ENCODE results near the gene APOL6.

DNA sequence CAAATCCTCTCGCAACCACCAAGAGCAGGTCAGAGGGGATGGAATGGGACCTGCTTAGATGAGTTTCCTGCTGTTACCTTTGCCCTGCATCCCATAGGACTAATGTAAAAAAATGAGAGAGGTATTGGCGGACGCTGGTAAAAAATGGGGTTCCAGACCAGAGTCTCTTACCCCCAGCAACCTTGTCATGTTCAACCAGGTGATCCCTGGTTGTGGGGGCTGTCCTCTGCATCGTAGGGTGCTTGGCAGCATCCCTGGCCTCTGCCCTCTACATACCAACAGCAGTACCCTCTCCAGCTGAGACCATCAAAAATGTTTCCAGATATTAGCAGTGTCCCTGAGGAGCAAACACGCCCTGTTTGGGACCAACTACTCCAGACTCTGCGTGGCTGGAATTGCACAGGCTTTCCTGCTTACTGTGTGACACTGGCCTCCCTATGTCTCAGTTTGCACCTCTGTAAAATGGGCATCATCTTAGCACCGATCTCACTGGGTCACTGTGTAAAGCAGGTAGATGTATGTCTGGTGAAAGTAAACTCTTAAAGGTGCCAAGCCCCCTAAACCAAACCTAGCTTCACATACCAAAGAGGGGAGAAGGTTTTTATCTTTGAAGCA lies 1.5 kb downstream of the APOL6 start:
- no peak for TF ChIP-seq SP1 (IDR thresholded peaks at IDR 0.05)
- no peak for TF ChIP-seq FOXM1 (IDR thresholded peaks at IDR 0.05; ENCODE audit: borderline replicate concordance)
- TF ChIP-seq ELF4 (IDR thresholded peaks at IDR 0.05), result no peak
- no peak for TF ChIP-seq SUZ12 (IDR thresholded peaks at IDR 0.05)
- no peak for TF ChIP-seq PKNOX1 (IDR thresholded peaks at IDR 0.05)
- TF ChIP-seq L3MBTL2 (conservative IDR thresholded peaks at IDR 0.05), result no peak
- no peak for TF ChIP-seq LEF1 (IDR thresholded peaks at IDR 0.05; ENCODE audit: borderline replicate concordance)
- no peak for TF ChIP-seq NFRKB (IDR thresholded peaks at IDR 0.05)
